Fibroblast of mammary gland (primary cell): ENCODE data around the gene BCL2.
A peak's percentile ranks its signal among the peaks of the same experiment; 100 is the strongest.

Source experiments
- DNase-seq: peaks from one replicate; pipeline ENCODE4 v3.0.0-alpha.2; 2010; ENCODE audit warnings: low read depth
- H3K4me3 ChIP-seq: 2 replicates; pipeline ENCODE4 v1.5.1; 2011; ENCODE audit warnings: low read depth, mild to moderate bottlenecking, low read length, moderate library complexity; ENCODE audit not compliant: control insufficient read depth
- TF ChIP-seq, protein P1 (sequence below): conservative IDR thresholded peaks from 2 replicates; pipeline ENCODE4 v1.5.1; 2011; ENCODE audit warnings: low read depth, low read length, inconsistent platforms; ENCODE audit not compliant: control insufficient read depth, insufficient read depth

The BCL2 gene

DNA sequence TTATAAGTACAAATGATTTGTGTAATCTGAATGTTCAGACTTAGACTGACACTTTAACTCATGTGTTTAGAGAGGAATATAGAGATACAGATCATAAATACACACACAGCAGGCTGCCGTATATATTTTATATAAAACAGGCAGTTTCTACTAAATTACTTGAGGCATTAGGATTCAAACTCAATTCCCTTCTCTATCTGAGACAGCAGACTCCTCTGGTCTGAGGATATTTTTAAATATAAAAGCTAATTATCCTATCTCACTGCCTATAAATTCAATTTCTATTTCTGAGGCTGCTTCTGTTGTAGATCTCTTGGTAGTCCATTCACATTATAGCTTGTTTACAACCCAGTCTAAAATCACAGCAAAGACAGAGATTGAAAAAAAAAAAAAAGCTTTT, 46.9 kb downstream of the BCL2 start:
- H3K4me3 ChIP-seq = no peak overlapping the region
- no peak for DNase-seq
- TF ChIP-seq, protein P1, sequence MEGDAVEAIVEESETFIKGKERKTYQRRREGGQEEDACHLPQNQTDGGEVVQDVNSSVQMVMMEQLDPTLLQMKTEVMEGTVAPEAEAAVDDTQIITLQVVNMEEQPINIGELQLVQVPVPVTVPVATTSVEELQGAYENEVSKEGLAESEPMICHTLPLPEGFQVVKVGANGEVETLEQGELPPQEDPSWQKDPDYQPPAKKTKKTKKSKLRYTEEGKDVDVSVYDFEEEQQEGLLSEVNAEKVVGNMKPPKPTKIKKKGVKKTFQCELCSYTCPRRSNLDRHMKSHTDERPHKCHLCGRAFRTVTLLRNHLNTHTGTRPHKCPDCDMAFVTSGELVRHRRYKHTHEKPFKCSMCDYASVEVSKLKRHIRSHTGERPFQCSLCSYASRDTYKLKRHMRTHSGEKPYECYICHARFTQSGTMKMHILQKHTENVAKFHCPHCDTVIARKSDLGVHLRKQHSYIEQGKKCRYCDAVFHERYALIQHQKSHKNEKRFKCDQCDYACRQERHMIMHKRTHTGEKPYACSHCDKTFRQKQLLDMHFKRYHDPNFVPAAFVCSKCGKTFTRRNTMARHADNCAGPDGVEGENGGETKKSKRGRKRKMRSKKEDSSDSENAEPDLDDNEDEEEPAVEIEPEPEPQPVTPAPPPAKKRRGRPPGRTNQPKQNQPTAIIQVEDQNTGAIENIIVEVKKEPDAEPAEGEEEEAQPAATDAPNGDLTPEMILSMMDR = no peak

DNA sequence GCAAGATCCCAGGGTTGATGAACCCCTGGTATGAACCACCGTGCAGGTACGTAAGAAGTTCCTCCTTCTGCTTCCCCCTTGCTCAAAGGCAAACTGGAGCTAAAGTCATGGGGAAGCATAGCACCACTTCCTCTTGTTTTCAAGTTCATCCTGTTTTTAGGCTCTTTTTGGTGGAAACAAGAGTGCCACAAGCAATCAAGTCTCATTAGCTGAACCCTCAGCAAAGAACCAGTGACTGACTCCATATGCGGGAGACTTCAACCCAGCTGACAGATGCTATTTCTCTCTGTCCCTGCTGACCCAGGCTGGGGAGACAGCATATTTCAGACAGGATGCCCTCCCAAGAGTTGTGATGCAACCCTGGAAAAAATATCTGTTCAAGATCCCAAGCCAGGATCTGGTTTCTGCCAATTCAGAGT, 47.7 kb downstream of the BCL2 start:
- TF ChIP-seq, protein P1 = no peak
- no peak for DNase-seq
- H3K4me3 ChIP-seq = no peak overlapping the region

DNA sequence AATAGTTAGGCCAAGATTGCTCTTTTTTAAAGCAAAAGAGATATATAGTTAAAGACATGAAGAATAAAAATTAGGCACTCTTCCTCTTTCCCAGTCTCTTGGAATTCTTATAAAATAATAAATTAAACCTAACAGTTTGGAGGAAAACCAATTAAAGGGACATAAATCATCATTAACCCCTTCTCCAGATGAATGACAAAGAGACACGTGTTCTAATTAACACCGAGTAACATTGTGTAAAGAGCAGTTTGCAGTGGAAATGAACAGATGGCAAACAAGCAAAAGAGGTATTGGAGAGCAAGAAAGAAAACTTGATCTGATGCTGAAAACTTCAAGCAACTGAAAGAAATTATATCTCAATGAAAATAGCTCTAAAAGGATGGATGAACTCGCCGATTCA, 48.4 kb downstream of the BCL2 start:
- no peak overlapping the region for H3K4me3 ChIP-seq
- no peak for DNase-seq
- TF ChIP-seq, protein P1 = no peak

DNA sequence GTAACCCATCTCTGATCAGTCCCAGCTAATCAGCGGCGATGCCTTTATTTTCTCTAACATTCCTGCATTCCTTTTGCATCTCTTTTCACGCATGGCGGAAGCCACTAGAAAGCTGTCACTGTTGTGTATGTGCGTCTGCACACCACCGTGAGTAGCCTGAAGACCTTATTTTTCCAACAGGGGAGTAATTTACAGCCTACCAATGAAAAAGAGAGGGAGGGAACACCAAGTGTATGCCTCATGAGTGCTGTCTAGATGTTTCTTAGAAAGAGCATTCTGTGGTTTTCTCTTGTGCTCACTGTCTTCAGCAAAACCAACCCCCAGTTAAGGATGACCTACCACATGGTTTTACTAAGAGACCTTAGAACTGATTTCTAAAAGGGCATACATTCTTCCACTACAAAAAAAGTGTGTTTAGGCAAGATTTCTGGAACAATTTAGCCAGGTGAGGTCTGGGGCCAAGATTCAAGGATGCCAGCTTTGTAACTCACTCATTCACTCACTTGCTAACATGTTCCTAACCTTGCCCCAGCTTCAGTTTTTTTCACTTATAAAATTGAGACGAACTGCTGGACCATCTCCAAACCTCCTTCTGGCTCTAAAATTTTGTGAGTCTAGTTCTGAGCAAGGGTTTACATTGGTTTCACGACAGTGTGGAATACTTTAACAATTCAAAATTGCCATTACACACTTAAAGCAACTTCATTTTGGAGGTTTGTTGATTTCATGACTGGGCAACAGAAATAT, 51.4 kb downstream of the BCL2 start:
- TF ChIP-seq, protein P1 = no peak
- no peak overlapping the region for H3K4me3 ChIP-seq
- peak; percentile 28 for DNase-seq

DNA sequence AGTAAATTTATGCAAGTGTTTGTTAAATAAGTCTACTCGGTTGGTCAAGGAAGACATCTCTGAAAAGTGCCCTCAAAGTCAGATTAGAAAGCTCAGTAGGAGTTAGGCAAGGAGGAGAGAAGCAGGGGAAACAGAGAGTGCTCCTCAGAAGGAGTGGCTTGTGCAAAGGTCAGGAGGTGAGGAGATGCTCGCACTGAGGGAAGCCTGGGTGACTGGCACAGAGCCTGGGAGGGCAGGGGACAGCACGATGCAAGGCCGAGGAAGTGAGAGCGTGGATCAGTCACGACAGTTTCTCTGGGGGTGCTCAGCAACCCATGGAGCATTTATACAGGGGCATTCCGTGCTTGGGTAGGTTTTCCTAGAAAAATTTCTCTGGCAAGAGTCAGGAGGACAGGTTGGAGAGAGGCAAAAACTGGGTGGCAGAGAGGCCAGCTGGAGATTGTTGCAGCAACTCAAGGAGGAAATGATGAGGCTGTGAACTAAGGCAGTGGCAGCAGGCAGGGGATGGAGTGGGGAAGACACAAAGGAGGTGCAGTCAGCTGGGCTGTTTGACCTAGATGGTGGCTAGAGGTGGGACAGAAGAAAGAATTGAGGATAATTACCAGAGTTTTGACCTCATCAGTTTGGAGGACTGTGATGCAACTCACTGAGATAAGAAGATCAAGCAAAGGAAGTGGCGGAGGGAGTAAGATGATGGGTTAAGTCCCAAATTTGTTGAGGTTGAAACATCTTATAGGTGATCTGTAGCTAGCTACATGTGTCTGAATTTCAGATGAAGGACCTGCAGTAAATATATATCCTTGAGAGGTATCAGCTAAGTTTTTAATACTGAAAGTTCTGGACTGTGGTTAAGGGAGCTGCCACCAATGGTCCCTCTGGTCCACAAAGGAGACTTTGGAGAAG, 52.4 kb downstream of the BCL2 start:
- H3K4me3 ChIP-seq = no peak overlapping the region
- TF ChIP-seq, protein P1 = no peak
- no peak for DNase-seq

DNA sequence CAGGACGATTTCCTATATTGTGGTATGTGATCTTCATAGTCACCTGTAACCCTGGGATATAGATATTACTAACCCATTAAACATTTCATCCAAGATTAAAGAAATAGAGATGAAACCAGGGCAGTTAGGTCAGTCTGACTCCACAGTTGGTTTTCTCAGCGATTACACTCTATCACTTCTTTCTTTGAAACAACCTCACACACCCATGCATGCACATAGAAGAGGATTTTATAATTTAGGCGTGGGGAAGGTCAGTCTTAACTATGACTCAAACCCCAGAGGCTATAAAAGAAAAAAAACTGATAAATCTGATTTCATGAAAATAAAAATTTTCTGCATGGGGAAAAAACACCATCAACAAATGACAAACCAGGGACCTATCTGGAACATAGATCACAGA, 54.2 kb downstream of the BCL2 start:
- no peak for DNase-seq
- no peak overlapping the region for H3K4me3 ChIP-seq
- TF ChIP-seq, protein P1 = no peak
